Ramos (cell line): Measurements from ENCODE around the gene ZNF398.

Experiments
- in situ Hi-C: fragments of 300-500 bp; cut with MboI; formaldehyde crosslinking; loops from one replicate; pipeline ENCODE4 v1.14.3; 2022; ENCODE audit warnings: low sequenced_read_pairs; ENCODE audit not compliant: unreplicated experiment

The ZNF398 gene

GRCh38 chr7:149195180-149196150, 48.2 kb downstream of the ZNF398 start, which contains the start of gene ZNF282:
TSS of gene ZNF282 (plus strand) at chr7:149195546. CDS start at chr7:149195590, 44 bp downstream.
- in situ Hi-C loops, result no loop called here

GRCh38 chr7:149196151-149196704, 49.0 kb downstream of the ZNF398 start:
- in situ Hi-C loops, result no loop called here

GRCh38 chr7:149196705-149197171, 49.5 kb downstream of the ZNF398 start:
- in situ Hi-C loops, result no loop called here

GRCh38 chr7:149197675-149198074, 50.4 kb downstream of the ZNF398 start:
- in situ Hi-C loops, result no loop called here

GRCh38 chr7:149198161-149198816, 51.0 kb downstream of the ZNF398 start:
- in situ Hi-C loops, result no loop called here

GRCh38 chr7:149199234-149199995, 52.2 kb downstream of the ZNF398 start:
- in situ Hi-C loops, result no loop called here

GRCh38 chr7:149202831-149203231, 55.6 kb downstream of the ZNF398 start:
- in situ Hi-C loops, result no loop called here

GRCh38 chr7:149205690-149206381, 58.6 kb downstream of the ZNF398 start:
- in situ Hi-C loops, result no loop called here

GRCh38 chr7:149207324-149208035, 60.2 kb downstream of the ZNF398 start:
- in situ Hi-C loops, result no loop called here

- in situ Hi-C loops, result no loop called here
Observed at GRCh38 chr7:149209518-149210269, 62.4 kb downstream of the ZNF398 start.

- in situ Hi-C loops, result no loop called here
Observed at GRCh38 chr7:149210551-149210950, 63.3 kb downstream of the ZNF398 start.

- in situ Hi-C loops, result no loop called here
Observed at GRCh38 chr7:149214020-149214720, 66.9 kb downstream of the ZNF398 start.

GRCh38 chr7:149216402-149216801, 69.1 kb downstream of the ZNF398 start:
- in situ Hi-C loops, result no loop called here

GRCh38 chr7:149217570-149217969, 70.3 kb downstream of the ZNF398 start:
- in situ Hi-C loops, result no loop called here

GRCh38 chr7:149218469-149219420, 71.5 kb downstream of the ZNF398 start:
- in situ Hi-C loops, result no loop called here

- in situ Hi-C loops, result no loop called here
Observed at GRCh38 chr7:149220534-149220933, 73.3 kb downstream of the ZNF398 start.

GRCh38 chr7:149223176-149223575, 75.9 kb downstream of the ZNF398 start:
- in situ Hi-C loops, result no loop called here
